Heart left ventricle (tissue), 13 donors: Measurements from ENCODE around the gene ARHGEF37.

Experiments used
- CTCF ChIP-seq, 12 donors: fragments of 200-600 bp; sonication (generic) in 4 of 12; IDR thresholded peaks; one replicate each; pipeline versions ENCODE4 v1.5.0 to v1.8.0; 2018 to 2022; ENCODE audit warnings: antibody characterized with exemption in 12 of 12, mild to moderate bottlenecking in 5 of 12
- POLR2A ChIP-seq, 2 donors: fragments of 450-650 bp; IDR thresholded peaks; one replicate each; pipeline ENCODE4 v1.6.1; 2017; ENCODE audit warnings: antibody characterized with exemption in 2 of 2, mild to moderate bottlenecking in 2 of 2, moderate library complexity in 2 of 2
- donor health status: ischemic (EF 13 %, LVEDD 7.1; RV severe dilation, severe dysfunction).
- donor health status: DM: no; HTN: yes; CAD: no.
- donor health status: DM: no; HTN: no; CAD: no.
- donor health status: ischemic (EF 25% LVEDD 6.9; RV normal size, moderate dysfunction).
- donor health status: ischemic (EF 25% LVEDD 5.7; RV mildly dilated, moderate dysfunction).
- donor health status: ischemic (EF 35%, LVEDD 5.7; RV mildly dilated, moderate dysfunction).
- donor health status: nonischemic (EF 11% LVEDD 7.7; RV severe dilation, severe dysfunction).
- donor health status: DM: yes; HTN: yes; CAD: no.
- donor health status: PGD.
- donor health status: ischemic (EF 29% LVEDD 5.4; RV normal size, mild dysfunction).
- donor health status: nonischemic (EF 23%, LVEDD 6.1; RV moderate dilation, normal function).

- no peak for TF ChIP-seq CTCF (IDR thresholded peaks at IDR 0.05)
- no peak for TF ChIP-seq POLR2A (IDR thresholded peaks at IDR 0.05)
Observed at GRCh38 chr5:149643781-149644180, 62.5 kb downstream of the ARHGEF37 start.
